Measurements from ENCODE around the gene INCA1.

The INCA1 gene

GRCh38 chr17:4966844-4967538, 30.3 kb downstream of the INCA1 start:
- no peak for TF ChIP-seq CTCF (IDR thresholded peaks at IDR 0.05; ENCODE audit: low read depth, low read length)
- peak; percentile 99 for DNase-seq (ENCODE audit: extremely low read depth, low read depth)

- DNase-seq (ENCODE audit: extremely low read depth, low read depth), result no peak
- TF ChIP-seq CTCF (IDR thresholded peaks at IDR 0.05; ENCODE audit: low read depth, low read length), result no peak
Observed at GRCh38 chr17:4965311-4965986, 31.9 kb downstream of the INCA1 start.

GRCh38 chr17:4960279-4960922, 36.9 kb downstream of the INCA1 start:
- no peak for TF ChIP-seq CTCF (IDR thresholded peaks at IDR 0.05; ENCODE audit: low read depth, low read length)
- no peak for DNase-seq (ENCODE audit: extremely low read depth, low read depth)

- TF ChIP-seq CTCF (IDR thresholded peaks at IDR 0.05; ENCODE audit: low read depth, low read length), result no peak
- DNase-seq (ENCODE audit: extremely low read depth, low read depth), result no peak
Observed at GRCh38 chr17:4959261-4959965, 37.9 kb downstream of the INCA1 start.

GRCh38 chr17:4958102-4958501, 39.2 kb downstream of the INCA1 start:
- no peak for TF ChIP-seq CTCF (IDR thresholded peaks at IDR 0.05; ENCODE audit: low read depth, low read length)
- DNase-seq (ENCODE audit: extremely low read depth, low read depth), result no peak

GRCh38 chr17:4956493-4957061, 40.7 kb downstream of the INCA1 start:
- DNase-seq (ENCODE audit: extremely low read depth, low read depth), result no peak
- peak; percentile 19 for TF ChIP-seq CTCF (IDR thresholded peaks at IDR 0.05; ENCODE audit: low read depth, low read length)
